ENCODE measurements around the gene AP1S1. TPM values are rescaled to one million over a fixed set of nuclear protein-coding genes. Genes with fewer than 3 reads are reported as not detected.

Gene AP1S1
- total and polyA plus RNA-seq, 2 of the 13 experiments (the other 11 are each of a cell fraction or from before 2014, with no cell fraction given): 57.5 to 68.1 TPM

DNA sequence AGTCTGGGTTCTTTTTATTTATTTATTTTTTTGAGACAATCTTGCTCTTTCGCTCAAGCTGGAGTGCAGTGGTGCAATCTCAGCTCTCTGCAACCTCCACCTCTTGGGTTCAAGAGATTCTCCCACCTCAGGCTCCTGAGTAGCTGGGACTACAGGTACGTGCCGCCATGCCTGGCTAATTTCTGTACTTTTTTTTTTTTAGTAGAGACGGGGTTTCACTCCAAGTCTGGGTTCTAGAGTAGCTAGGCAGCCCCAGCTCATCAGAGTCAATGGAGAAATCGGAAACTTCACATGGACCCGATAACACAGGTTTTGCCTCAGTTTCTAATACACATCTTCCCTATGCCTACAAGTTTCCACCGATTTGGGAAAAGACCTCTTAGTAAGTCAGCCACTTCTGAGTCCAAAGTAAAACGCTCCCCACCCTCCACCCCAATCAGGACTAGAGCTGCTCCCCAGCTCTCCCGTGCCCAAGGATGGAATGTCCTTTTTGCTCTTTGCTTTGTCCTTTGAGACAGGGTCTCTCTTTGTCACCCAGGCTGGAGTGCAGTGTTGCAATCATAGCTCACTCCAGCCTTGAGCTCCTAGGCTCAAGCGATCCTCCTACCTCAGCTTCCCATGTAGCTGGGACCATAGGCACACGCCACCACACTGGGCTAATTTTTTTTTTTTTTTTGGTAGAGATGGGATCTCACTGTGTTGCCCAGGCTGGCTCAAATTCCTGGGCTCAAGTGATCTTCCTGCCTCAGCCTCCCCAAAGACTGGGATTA is 31.2 kb upstream of the AP1S1 start (continued):
- TF ChIP-seq, protein P1, sequence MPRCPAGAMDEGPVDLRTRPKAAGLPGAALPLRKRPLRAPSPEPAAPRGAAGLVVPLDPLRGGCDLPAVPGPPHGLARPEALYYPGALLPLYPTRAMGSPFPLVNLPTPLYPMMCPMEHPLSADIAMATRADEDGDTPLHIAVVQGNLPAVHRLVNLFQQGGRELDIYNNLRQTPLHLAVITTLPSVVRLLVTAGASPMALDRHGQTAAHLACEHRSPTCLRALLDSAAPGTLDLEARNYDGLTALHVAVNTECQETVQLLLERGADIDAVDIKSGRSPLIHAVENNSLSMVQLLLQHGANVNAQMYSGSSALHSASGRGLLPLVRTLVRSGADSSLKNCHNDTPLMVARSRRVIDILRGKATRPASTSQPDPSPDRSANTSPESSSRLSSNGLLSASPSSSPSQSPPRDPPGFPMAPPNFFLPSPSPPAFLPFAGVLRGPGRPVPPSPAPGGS (CRISPR knock-in tag; IDR thresholded peaks at IDR 0.05): no peak
- TF ChIP-seq TBP (CRISPR knock-in tag; IDR thresholded peaks at IDR 0.05) (no peak), ZNF788 (CRISPR knock-in tag; IDR thresholded peaks at IDR 0.05; ENCODE audit: borderline replicate concordance) (peak; percentile 67; the same call in 1 of the 2 replicates), TAF1 (CRISPR knock-in tag; IDR thresholded peaks at IDR 0.05) (no peak; the same call in 1 of the 2 replicates), ZNF546 (CRISPR knock-in tag; conservative IDR thresholded peaks at IDR 0.05) (no peak), SYNCRIP (IDR thresholded peaks at IDR 0.05; ENCODE audit: insufficient read depth, low read depth, low read length) (no peak), TBX3 (IDR thresholded peaks at IDR 0.05; ENCODE audit: borderline replicate concordance) (no peak), AGO2 (optimal IDR thresholded peaks at IDR 0.05; ENCODE audit: low read depth, low read length) (no peak), CBX2 (IDR thresholded peaks at IDR 0.05; ENCODE audit: low read depth, low read length) (no peak), CBX2 (CRISPR knock-in tag; IDR thresholded peaks at IDR 0.05; ENCODE audit: low read depth) (no peak), PCBP1 (IDR thresholded peaks at IDR 0.05; ENCODE audit: borderline replicate concordance, low read depth, low read length) (no peak), CC2D1A (CRISPR knock-in tag; IDR thresholded peaks at IDR 0.05) (no peak), ZNF292 (CRISPR knock-in tag; IDR thresholded peaks at IDR 0.05; ENCODE audit: borderline replicate concordance, low read depth) (no peak), TRIM24 (CRISPR knock-in tag; IDR thresholded peaks at IDR 0.05) (no peak)
- TF ChIP-seq, protein P2, sequence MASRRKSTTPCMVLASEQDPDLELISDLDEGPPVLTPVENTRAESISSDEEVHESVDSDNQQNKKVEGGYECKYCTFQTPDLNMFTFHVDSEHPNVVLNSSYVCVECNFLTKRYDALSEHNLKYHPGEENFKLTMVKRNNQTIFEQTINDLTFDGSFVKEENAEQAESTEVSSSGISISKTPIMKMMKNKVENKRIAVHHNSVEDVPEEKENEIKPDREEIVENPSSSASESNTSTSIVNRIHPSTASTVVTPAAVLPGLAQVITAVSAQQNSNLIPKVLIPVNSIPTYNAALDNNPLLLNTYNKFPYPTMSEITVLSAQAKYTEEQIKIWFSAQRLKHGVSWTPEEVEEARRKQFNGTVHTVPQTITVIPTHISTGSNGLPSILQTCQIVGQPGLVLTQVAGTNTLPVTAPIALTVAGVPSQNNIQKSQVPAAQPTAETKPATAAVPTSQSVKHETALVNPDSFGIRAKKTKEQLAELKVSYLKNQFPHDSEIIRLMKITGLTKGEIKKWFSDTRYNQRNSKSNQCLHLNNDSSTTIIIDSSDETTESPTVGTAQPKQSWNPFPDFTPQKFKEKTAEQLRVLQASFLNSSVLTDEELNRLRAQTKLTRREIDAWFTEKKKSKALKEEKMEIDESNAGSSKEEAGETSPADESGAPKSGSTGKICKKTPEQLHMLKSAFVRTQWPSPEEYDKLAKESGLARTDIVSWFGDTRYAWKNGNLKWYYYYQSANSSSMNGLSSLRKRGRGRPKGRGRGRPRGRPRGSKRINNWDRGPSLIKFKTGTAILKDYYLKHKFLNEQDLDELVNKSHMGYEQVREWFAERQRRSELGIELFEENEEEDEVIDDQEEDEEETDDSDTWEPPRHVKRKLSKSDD (CRISPR knock-in tag; IDR thresholded peaks at IDR 0.05; ENCODE audit: low read depth): no peak
- TF ChIP-seq, protein P3, sequence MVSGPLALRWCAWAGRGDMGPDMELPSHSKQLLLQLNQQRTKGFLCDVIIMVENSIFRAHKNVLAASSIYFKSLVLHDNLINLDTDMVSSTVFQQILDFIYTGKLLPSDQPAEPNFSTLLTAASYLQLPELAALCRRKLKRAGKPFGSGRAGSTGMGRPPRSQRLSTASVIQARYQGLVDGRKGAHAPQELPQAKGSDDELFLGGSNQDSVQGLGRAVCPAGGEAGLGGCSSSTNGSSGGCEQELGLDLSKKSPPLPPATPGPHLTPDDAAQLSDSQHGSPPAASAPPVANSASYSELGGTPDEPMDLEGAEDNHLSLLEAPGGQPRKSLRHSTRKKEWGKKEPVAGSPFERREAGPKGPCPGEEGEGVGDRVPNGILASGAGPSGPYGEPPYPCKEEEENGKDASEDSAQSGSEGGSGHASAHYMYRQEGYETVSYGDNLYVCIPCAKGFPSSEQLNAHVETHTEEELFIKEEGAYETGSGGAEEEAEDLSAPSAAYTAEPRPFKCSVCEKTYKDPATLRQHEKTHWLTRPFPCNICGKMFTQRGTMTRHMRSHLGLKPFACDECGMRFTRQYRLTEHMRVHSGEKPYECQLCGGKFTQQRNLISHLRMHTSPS (CRISPR knock-in tag; IDR thresholded peaks at IDR 0.05; ENCODE audit: low read depth): no peak
- TF ChIP-seq, protein P4, sequence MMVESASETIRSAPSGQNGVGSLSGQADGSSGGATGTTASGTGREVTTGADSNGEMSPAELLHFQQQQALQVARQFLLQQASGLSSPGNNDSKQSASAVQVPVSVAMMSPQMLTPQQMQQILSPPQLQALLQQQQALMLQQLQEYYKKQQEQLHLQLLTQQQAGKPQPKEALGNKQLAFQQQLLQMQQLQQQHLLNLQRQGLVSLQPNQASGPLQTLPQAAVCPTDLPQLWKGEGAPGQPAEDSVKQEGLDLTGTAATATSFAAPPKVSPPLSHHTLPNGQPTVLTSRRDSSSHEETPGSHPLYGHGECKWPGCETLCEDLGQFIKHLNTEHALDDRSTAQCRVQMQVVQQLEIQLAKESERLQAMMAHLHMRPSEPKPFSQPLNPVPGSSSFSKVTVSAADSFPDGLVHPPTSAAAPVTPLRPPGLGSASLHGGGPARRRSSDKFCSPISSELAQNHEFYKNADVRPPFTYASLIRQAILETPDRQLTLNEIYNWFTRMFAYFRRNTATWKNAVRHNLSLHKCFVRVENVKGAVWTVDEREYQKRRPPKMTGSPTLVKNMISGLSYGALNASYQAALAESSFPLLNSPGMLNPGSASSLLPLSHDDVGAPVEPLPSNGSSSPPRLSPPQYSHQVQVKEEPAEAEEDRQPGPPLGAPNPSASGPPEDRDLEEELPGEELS (CRISPR knock-in tag; IDR thresholded peaks at IDR 0.05): peak; percentile 65
- TF ChIP-seq, protein P5, sequence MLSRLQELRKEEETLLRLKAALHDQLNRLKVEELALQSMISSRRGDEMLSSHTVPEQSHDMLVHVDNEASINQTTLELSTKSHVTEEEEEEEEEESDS (CRISPR knock-in tag; IDR thresholded peaks at IDR 0.05; ENCODE audit: borderline replicate concordance): no peak
- TF ChIP-seq, protein P6, sequence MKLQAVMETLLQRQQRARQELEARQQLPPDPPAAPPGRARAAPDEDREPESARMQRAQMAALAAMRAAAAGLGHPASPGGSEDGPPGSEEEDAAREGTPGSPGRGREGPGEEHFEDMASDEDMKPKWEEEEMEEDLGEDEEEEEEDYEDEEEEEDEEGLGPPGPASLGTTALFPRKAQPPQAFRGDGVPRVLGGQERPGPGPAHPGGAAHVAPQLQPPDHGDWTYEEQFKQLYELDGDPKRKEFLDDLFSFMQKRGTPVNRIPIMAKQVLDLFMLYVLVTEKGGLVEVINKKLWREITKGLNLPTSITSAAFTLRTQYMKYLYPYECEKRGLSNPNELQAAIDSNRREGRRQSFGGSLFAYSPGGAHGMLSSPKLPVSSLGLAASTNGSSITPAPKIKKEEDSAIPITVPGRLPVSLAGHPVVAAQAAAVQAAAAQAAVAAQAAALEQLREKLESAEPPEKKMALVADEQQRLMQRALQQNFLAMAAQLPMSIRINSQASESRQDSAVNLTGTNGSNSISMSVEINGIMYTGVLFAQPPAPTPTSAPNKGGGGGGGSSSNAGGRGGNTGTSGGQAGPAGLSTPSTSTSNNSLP (IDR thresholded peaks at IDR 0.05; ENCODE audit: low read depth, low read length): no peak

Data from HepG2 (cell line).